ENCODE data around the gene TMEM179. TPM values are rescaled to one million over a fixed set of nuclear protein-coding genes. Genes with fewer than 3 reads are reported as not detected.
"Not testable (repeated sequence)": the region's sequence is repeated elsewhere in the genome, so short reads cannot be mapped to it uniquely, and the experiment has no call there.

TMEM179 gene
- total RNA-seq, 1 donor from 2014 or later, result 0.30 TPM

DNA sequence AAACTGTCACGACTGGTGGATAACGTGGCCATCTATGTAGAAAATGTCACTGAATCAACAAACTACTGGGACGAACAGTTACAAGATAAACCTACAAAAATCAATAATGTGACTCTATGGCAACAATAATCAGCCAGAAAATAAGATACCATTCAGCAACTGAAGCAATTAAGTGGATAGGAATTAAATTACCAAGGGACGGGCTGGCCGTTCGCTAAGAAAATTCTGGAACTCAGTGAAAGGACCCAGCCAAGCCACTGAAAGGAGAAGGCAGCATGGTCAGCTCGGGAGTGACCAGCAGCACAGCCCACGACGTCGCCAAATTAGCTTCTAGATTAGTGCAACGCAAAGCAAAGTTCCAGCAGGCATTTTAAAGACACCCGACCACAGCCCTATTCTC lies 33.6 kb upstream of the TMEM179 start:
- ATAC-seq, result no peak
- DNase-seq (ENCODE audit: low spot score), result no peak

DNA sequence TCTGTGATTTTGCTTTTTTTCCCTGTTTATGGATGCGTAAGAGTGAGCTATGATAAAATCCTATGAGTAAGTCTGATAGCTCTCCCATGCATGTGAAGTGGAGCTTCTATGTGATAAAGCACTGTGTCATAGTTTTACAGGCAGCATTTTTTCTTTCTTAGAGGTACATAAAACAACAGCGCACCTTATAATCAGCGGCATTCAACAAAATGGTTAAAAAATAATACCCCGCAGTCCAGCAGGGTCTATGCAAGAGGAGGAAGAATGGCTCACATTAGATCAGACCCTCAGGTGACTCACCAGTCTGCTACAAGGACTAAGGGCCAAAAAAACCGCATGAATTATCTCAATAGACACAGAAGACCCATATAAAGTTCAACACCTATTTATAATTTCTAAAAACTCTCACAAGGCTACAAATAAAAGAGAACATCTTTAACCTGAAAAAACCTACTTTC lies 33.0 kb upstream of the TMEM179 start:
- no peak for DNase-seq (ENCODE audit: low spot score)
- ATAC-seq, result no peak

DNA sequence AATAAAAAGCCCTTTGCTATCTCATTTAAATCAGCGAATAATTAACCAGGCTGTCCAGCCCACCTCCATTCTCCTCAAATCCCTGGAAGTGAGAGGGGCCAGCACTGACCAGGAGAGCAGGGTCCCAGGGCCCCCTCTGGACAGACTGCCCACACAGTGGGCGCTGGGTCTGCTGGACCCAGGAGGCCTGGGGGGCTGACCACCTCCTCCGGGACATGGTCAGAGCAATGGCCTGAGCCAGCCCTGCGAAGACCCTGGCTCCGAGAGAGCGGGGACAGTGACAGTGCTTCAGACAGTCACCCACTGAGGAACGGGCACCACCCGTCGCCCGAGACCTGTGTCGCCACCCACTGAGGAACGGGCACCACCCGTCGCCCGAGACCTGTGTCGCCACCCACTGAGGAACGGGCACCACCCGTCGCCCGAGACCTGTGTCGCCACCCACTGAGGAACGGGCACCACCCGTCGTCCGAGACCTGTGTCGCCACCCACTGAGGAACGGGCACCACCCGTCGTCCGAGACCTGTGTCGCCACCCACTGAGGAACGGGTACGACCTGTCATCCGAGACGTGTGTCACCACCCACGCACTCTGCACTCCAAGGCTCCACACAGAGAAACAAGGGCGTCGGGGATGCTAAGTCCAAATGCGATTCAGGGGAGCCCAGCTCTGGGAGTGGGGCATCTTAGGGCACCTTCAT lies 32.4 kb upstream of the TMEM179 start:
- not testable (repeated sequence) for DNase-seq (ENCODE audit: low spot score); ATAC-seq

DNA sequence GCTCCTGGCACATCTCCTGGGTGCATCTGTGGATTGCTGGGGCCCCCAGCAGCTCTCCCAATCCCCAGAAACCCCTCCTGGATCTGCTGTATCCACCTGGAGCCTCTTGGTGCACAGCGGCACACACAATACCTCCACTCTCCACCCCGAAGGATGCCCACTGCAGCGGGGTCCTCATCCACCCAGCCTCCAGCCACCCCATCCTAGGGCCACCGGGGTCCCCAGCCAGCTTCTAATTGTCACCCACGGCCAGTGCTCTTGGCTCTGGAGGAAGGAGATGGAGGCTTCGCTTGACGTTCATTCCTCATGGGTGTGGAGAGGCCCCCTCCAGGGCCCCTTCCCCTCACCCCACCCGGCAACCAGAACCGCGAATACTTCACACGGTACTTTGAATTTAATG lies 31.6 kb upstream of the TMEM179 start:
- ATAC-seq (no peak), DNase-seq (ENCODE audit: low spot score) (no peak)

DNA sequence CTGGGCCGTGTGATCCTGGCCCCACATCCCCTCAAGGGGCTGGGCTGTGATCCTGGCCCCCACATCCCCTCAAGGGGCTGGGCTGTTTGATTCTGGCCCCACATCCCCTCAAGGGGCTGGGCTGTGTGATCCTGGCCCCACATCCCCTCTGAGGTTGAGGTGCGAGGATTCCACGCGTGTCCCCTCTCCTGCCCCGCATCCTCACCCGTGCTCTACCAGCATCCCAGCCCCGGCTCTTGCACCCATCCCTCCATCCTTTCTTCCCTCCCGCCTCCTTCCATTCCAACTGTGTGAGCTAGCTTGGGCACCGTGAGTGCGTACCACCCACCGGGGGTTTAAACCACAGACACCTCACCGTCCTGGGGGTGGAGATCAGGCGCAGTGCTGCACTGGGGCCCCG lies 31.1 kb upstream of the TMEM179 start:
- no peak for DNase-seq (ENCODE audit: low spot score)
- no peak for ATAC-seq

DNA sequence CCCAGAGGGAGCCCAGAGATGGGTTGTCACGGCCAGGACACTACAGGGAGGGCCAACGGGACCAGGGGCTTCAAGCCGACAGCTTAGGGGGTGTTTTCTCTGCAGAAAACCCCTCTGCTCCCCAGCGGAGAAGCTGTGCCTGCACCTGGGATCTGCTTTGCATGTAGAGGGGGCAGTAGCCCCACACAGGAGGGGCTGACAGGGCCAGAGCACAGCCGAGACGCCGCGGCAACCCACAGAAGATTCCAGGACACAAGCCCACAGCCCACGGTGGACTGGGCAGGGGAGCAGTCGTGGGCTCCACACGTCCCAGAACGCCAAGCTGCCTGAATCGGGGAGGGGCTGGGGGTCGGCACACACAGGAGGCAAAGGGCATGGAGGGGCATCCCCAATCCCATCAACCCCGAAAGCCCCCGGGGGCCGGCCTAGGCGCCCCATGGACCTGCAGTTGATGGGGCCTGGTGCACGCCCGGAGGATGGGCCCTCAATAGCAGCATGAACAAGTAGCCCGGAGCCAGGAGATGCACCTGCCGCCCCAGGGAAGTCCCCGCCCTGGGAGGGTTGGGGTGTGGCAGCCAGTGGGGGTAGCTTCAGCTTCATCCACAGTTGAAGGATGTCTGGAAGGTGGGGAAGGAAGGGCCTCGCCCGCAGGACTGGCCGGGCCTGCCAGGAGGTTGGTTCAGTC lies 30.5 kb upstream of the TMEM179 start:
- no peak for DNase-seq (ENCODE audit: low spot score)
- ATAC-seq, result no peak

DNA sequence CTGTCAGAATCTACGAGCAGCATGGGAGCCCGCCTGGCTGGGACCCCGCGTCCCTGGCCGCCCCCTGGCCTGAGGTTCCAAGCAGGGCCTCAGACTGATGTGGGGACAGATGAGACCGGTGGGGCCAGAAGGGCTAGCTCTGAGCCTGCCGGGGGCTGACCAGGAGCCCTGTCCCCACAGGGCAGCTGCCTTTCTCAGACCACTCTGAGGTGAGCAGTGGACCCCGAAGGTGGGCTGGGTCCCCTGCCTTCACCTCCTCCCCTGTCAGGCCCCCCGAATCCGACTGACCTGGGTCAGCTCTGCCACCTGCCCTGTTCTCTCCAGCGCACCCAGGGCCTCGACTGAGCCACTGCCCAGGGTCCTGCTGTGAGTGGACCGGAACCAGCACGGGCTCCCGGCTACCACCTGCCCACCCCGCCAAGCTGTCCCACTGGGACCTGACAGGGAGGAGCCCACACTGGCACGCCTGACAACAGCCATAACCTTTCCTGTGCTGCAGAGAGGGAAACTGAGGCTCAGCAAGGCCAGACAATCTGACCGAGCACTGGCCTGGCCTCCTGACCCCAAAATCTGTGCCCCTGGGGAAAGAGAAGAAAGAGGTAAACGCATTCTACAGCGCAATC lies 29.7 kb upstream of the TMEM179 start:
- no peak for DNase-seq (ENCODE audit: low spot score)
- ATAC-seq, result no peak

DNA sequence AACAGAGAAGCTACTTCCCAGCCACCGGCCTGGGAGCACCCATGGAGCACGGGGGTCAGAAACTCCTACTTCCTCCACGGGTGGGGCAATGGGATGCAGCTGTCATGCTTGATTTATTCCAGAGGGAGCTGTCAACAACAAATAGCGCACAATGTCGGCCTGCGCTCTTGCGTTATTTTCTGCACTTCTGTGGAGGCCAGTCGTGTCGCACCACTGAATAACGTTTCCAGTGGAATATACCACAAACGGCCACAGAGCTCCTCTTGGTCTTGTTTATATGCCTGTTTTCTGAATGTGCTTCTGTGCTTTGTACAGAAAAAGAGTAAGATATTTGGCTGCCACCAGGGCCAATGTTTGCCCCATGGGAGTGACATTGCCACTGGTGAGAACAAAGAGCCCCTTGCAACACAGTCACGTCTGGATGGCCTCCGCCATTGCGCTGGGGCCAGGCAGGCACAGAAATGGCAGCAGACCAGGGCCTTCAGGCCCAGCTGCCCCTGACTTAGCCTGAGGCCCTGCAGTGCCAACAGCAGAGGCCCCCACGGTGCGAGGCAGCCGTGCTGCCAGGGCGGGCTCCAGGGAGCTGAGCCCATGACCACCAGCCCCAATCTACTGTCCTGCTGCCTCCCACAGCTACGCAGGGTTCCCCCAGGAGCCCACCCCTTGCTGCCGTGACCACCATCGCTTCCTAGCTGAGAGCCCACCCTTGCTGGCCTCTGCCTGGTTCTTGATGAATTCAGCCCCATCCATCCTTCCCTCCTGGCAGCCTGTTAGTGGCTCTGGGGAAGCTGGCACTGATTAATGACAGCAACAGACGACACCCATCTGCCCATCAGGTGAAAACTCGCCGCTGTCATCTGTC lies 28.9 kb upstream of the TMEM179 start:
- ATAC-seq (no peak), DNase-seq (ENCODE audit: low spot score) (no peak)

DNA sequence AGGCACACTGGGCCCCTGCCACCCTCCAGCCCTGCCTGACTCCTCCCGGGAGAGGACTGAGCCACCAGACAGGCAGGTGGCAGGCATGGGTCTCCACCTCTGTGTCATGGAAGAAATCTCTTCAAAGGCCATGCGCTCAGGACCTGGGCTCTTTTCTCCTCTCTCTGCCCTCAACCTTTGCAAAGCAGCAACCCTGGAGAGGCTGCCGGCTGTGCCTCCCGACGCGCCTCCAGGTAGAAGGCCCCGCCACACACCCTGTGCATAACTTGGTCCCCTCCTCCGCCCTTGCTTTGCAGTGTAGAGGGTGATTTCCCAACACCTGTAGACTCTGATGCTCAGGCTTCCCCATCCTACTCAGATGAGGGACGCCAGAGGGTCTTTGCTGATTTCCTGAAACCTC lies 28.2 kb upstream of the TMEM179 start:
- DNase-seq (ENCODE audit: low spot score), result no peak
- ATAC-seq, result no peak

DNA sequence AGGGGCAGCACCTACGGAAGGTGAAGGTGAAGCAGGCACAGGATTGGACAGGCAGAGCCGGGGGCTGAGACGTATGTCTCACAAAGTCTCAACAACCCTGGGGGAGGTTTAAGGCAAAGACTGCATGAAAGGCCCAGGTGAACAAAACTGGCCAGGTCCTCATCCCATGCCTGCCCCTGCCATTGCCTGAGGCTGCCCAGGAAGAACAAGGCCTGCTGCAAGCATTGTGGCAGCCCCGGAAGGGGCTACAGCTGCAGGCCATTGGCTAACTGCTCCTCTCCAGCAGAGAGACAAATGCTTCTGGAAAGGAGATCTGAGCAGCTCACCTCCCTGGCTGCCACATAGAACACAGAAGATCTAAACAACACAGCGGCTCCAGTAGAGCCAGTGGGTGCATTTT lies 20.4 kb upstream of the TMEM179 start:
- DNase-seq (ENCODE audit: low spot score), result no peak
- ATAC-seq, result no peak

DNA sequence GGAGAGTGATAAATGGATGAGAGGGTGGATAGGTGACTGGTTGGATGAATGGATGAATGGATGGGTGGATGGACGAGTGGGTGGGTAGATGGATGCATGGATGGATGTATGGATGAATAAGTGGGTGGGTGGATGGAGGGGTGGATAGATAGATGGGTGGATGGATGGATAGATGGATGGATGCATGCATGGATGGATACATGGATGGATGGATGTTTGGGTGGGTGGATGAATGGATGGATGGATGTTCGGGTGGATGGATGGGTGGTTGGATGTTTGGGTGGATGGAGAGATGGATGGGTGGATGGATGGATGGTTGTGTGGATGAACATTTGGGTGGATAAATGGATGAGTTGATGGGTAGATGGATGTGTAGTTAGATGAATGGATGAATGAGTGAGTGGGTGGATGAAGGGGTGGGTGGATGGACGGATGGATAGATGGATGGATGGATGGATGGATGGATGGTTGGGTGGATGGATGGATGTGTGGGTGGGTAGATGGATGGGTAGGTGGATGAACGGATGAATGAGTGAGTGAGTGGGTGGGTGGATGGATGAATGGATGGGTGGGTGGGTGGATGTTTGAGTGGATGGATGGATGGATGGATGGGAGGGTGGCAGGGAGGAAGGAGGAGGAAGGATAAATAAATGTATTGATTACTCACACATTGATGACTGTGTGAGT lies 9.7 kb upstream of the TMEM179 start:
- peak; percentile 4 for DNase-seq (ENCODE audit: low spot score)
- ATAC-seq, result no peak

DNA sequence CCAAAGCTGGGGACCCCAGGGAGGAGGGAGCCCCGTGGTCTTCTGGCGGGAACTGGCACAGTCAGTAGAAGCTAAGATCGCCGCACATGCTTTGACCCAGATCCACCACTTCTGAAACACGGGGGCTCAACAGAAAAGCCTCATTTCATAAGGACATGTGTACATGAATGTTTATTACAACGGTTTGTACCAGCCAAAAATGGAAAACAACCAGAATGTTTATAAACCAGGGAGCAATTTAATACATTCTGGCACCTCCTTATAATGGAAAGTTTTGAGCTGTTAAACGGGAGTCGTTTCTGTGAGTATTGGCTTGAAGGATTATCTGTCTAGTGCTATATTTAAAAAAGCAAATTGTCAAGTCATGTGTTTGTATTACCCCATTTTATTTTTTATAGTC lies 7.3 kb upstream of the TMEM179 start:
- DNase-seq (ENCODE audit: low spot score) (no peak), ATAC-seq (no peak)

DNA sequence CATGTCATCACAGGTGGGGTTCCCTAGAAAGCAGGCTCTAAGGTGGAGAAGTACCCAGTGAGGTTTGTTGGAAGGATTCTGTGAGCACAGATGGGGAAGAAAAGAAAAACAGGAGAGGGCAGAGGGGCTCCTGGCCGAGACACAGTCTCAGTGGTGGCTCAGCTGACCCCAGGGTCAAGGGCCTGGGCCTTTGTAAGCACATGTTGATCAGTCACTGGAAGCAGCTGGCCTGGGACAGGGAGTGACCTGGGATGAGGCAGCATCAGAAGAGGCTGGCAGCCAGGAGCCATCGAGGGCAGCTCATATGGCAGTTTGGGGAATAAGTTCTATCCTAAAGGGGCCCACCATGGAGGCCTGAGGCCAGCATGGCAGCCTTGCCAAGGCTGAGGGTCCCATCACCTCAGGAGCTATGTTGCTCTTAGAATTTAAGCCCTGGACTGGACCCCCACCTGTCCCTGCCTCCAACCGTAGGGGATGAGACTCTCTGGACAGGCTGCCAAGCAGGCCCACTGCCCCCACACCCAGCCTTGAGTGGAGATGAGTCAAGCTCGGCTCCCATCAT lies 6.3 kb upstream of the TMEM179 start:
- DNase-seq (ENCODE audit: low spot score) (peak; percentile 27), ATAC-seq (no peak)

DNA sequence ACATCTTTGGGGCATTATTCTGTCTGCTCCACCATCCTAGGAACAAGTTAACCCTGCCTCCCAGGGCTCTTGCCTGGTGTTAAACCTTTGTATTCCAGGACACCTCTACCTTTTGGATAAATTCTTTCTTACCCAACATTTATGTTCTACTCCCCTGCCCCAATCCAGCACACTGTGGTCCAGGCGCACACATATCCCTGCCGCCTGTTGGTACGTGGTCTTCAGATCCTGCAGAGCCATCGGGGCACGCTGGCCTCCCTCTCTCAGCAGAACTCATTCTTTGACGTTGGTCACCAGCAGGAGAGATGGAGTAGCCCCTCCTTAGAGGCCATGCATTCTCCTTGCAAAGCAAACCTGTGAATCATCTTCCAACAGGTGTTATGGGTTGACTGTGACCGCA lies 5.1 kb upstream of the TMEM179 start:
- ATAC-seq (no peak), DNase-seq (ENCODE audit: low spot score) (peak; percentile 23)

DNA sequence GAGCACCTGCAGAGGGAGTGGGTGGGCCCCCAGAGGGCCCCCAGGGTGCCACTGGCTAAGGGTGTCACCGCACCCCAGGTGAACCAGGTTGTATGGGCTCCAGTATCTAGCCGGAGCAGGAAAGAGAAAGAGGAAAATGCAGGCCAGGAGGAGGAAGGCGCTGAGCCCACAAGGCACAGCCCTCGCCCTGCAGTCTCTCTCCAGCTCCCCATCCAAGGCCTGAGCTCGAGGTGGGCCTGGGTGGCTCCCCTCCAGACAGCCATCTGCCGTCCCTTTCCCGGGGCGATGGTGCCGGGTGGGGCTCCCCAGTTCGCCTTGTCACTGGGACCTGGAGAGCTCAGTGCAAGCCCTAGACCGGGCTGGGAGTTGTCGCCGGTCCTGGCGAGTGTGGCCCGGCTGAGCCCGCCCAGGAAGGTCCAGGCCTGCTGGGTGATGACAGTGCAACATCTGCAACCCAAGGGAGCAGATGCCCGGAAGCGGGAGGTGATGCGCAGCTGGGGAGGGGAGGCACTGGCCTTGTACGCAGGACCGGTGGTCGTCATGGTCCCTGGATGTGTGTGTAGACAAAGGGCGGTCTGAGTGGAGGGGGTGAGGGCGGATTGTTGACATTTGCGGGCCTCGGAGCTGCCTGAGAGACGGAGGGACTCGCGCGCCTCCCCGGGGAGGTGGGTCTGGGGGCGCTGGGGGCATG lies 716 bp downstream of the TMEM179 start:
- no peak for DNase-seq (ENCODE audit: low spot score)
- ATAC-seq, result no peak

DNA sequence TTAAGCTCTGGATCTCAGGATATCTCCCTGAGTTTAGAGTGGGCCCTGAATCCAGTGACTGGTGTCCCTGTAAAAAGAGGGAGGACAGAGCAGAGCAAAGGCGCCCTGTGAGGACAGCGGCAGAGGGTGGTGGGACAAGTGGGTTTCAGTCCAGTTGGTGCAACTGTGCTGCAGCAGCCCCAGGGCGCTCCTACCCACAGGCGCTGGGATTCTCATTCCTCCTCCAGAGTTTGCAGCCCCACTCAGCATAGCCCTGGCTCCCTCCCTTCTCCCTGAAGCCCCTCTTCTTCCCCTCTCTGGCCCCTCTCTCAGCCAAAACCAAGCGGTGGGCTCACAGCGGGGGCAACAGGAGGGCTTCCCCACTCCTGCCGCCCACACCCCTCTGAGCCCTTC lies 1.6 kb downstream of the TMEM179 start:
- DNase-seq (ENCODE audit: low spot score) (no peak), ATAC-seq (no peak)

DNA sequence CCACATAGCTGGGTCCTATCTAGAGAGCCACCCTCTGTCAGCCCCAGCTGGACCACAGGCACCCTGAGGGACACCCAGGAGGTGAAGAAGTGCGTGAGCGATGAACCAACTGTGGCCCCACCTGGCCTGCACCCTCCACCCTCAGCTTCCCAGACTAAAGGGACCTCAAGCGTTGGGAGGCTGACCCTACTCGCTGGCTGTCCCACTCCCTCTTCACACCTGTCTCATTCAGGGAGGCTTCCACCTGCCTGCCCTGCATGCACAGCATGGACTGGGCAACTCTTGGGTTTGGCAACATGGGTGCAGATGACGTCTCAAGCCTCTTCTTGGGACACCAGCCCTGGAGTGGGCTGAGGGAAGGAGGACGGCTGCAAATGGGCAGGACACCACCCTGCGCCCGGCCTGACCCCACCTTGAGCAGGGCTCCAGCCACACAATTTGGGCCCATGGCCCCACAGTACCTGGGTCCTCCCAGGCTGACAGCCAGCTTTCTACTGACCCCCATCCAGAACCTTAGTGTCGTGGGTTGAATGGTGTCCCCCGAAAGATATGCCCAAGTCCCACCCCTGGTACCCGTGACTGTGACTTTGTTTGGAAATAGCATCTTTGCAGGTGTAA lies 2.1 kb downstream of the TMEM179 start:
- no peak for DNase-seq (ENCODE audit: low spot score)
- ATAC-seq, result no peak

DNA sequence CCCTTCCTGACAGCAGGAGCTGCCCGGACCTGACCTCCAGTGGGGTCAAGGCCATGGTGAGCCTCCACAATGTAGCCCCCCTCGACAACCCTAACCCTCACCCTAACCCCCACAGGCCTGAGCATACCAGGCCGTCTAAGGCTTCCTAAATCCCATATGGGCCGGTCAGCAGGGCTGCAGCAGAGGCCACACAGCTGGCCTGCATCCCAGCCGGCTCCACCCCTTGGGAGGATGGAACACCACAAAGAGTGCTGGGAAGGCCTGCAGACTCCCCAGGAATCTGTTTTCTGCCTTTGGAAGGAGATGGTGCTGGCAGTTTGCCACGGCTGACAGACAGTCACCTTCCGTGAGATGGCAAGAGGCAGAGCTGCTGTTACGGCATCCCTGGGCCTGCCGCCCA lies 2.8 kb downstream of the TMEM179 start:
- ATAC-seq (no peak), DNase-seq (ENCODE audit: low spot score) (no peak)

DNA sequence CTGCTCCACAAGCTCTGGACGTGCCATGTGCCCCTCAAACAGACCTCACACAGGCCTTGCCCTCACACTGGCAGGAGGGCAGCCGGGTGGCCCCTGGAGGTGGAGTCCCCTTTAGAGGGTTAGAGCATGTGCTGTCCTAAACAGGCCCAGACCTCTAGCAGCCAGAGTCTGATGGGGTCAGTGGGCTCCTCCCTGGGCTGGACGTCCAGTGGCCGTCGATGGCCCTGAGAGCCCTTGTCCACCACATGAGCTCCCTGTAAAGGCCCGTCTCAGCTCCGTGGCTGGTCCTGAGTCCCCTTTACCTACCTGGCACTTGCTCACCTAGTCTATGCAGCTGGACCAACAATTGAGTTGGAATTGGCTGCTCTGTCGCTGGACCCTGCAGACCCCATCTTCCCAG lies 3.8 kb downstream of the TMEM179 start:
- no peak for ATAC-seq
- no peak for DNase-seq (ENCODE audit: low spot score)
